ENCODE results near the gene RITA1.
A peak's percentile ranks its signal among the peaks of the same experiment; 100 is the strongest.
"Not testable (repeated sequence)": the region's sequence is repeated elsewhere in the genome, so short reads cannot be mapped to it uniquely, and the experiment has no call there.

Gene RITA1, protein sequence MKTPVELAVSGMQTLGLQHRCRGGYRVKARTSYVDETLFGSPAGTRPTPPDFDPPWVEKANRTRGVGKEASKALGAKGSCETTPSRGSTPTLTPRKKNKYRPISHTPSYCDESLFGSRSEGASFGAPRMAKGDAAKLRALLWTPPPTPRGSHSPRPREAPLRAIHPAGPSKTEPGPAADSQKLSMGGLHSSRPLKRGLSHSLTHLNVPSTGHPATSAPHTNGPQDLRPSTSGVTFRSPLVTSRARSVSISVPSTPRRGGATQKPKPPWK

DNA sequence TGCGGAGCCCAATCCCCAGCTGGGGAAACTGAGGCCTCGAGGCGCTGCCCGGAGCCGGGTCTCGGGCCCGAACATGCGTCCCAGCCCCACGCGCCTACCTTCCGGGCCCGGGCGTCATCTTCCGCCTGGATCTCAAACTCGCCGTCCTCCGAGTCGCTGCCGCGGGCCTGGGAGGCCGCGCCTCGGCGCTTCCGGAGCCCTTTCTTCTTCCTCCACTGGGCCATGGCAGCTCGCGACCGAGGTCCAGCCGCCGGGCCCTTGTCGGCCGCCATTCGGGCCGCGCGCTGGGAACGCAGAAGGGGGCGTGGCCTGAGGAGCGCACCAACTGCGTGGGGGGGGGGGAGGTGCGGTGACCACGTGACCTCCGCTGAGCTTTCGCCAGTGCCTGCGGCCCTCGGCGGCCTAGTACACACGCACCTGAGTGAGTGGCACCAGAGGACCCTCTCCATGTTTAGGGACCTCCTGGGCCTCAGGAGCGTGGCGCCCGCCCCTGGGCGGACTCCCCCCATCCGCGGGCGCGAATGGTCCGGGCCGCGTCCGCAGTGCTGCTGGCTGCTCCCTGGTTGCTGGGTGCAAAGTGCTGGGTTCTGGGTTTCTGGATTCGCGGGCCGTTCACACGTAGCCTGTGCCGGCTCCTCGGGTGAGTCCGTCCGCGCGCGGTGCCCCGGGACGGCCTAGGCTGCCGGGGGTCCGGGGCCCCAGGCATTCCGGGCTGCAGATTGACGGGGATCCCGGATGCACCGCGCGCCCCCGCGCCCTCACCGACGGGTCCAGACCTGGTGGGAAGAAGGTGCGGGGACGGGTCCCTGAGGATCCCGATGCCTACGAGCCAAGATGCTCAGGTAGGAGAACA lies at the start of gene RITA1, which contains the start of gene DDX54:
TSS of gene RITA1 (plus strand) at position 542 of the 853 bp plus-strand sequence. CDS start 1,026 bp downstream, outside the sequence.
TSS of gene DDX54 (minus strand) at position 299 of the 853 bp plus-strand sequence. CDS start at position 272, 27 bp downstream.
- peak; percentile 83 for DNase-seq

DNA sequence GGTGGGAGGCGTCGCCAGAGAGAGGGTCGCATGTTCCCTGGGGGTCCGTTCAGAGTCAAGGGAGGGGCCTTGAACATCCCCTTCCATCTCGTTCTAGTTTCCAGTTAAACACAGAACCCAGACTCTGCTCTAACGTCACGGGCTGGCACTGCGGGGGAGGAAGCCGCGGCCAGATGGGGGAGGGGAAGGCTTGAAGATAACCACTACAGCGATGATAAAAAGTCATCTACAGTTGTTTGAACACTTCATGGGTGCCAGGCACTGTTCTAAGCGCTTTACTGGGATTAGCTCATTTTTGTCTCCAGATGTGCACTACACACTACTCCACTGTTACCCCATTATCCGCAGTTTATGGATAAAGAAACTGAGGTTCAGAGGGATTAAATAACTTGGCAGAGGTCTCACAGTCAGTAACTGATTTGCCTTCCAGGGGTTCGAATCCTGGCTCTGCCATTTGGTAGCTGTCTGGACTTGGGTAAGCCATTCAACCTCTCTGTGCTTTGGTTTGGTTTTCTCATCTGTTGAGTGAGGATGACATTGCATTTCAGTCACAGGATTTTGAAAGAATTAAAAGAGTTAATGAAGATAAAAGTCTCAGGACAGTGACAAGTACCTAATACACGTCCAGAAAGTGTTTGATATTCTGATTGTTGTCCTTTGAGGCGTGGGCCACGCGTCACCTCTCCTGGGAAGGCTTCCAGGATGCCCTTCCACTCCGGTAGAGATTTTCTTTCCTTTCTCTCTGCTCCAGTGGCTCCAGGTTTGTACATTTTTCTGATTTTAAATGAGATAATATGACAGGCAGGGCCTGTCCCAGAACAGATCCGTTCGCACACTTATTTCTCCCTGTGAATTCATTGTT lies 49.2 kb upstream of the RITA1 start:
- DNase-seq: no peak

DNA sequence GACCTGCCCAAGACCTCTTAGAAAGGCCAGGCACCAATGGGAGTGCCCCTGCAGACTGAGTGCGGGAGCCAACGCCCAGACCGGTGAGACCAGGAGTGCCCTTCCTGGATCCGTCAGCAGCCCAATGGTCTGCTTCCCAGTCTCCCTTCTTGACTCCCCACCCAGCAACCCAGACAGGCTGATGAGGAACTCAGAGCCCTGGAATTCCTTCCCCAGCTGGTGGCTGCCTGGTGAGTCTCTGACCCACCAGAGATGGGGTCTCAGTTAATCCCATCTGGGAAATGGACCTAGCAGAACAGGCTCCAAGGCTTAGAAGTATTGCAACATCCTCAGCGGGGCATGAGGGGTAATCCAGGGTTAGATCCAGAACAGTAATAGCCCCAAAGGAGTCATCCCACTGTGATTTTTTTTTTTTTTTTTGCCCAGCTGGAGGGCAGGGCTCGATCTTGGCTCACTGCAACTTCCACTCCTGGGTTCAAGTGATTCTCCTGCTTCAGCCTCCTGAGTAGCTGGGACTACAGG lies 48.5 kb upstream of the RITA1 start:
- no peak for DNase-seq

DNA sequence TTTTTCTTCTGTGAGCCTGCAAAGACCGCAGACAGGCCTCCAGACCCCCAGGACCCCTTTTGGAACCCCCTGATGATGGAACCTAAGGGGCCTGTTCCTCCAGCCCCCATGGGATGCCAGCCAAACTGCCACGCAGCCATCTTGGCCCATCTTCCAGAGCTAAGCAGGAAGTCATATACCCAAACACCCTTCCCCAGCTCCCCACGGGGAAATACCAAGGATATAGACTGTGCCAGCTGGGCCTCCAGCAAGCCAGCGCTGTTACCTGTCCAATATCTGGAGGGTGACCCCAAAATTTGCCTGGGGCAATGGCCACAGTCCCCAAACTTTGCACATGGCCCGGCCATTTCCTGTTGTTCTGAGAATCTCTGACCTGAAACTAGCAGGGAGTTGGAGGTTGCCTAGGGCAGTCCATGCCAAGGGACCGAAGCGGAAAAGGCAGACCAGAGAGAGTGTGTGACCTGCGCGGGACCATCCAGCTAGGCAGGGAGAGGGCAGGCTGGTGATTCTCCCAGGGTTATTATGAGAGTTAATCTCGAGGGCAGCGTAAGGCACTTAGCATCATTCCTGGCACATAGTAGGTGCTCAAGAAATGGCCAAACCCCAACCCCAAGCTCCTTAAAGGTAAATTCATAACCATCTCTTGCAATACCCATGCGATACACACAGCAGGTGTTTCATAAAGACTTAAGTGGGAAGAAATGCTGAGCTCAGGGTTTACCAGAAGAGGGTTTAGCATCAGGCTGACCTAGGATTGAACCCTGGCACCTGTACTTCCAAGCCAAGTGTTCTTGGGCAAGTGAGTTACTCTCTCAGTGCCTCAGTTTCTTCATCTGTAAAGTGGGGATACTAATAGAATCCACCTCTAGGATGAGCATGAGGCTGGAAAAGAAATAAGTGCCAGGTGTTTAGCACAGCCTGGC lies 47.4 kb upstream of the RITA1 start:
- DNase-seq: no peak

DNA sequence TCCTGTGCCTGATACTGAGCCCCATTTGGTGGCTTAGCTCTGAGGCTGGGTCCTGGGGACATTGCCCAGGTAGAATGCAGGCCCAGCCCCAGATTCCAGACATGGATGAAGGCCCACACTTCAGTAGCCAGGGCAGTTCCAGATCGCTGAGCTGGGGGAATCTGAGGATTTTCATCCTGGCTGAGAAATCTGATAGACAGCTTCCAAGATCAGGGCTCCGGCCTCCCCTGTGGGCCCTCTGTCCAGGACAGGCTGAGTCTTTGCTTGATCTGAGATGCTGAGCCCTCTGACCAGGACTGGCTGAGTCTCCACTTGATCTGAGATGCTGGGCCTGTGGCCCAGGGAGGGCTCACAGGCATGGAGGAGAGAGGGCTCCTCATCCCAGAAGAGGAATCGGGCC lies 46.7 kb upstream of the RITA1 start:
- no peak for DNase-seq

DNA sequence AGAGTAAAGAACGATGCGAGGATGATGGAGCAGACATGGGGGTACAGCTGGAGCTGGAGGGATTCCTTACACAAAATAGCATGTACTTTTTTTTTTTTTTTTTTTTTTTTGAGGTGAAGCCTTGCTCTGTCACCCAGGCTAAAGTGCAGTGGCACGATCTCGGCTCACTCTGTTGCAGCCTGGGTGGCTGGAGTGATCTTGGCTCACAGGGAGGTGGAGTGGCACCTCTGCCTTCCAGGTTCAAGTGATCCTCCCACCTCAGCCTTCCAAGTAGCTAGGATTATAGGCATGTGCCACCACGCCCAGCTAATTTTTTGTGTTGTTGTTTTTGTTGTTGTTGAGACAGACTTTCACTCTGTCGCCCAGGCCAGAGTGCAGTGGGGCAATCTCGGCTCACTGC lies 44.8 kb upstream of the RITA1 start:
- no peak for DNase-seq

DNA sequence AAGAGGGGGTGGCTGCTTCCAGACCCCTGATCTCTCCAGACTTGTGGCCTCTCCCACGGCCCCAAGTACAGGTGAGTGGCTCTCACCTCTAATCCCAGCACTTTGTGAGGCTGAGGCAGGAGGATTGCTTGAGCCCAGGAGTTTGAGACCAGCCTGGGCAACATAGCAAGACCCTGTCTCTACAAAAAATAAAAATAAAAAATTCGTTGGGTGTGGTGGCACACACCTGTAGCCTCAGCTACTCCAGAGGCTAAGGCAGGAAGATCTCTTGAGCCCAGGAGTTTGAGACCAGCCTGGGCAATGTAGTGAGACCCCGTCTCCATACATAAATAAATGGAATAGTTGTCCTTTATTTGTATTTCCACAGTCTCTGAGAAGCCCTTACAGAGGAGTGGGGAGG lies 43.8 kb upstream of the RITA1 start:
- DNase-seq: not testable (repeated sequence)

DNA sequence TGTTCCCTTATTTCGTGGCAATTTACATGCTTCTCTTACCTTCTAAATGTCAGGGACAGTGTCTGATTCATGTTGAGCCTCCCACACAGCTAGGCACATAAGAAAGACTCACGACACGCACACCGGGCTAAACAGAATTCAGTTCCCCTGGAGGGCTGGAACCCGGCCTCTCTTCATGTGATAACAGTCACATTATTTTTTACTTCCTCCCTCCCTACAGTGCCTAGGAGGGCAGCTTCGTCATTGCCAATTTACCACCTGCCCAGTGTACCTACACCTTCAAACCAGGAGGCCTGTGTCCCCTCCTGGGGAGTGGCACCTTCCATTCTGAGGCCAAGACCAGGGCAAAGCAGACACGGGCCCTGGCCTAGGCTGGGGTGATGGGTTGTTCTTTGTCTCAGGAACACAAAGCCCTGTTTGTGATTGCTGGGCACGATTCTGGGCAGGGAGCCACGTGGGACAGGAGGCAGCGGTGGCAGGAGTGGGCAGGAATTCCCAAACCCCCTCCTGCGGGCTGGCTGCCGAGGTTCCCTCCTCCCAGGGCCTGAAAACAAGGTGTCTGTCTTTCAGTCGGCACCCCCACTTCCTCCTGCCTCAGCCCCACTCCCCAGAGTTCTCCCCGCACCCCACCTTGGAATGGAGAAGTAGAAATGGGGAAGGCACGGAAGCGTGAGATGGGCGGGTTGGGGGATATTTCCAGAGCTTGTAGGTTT lies 43.2 kb upstream of the RITA1 start:
- DNase-seq: no peak

DNA sequence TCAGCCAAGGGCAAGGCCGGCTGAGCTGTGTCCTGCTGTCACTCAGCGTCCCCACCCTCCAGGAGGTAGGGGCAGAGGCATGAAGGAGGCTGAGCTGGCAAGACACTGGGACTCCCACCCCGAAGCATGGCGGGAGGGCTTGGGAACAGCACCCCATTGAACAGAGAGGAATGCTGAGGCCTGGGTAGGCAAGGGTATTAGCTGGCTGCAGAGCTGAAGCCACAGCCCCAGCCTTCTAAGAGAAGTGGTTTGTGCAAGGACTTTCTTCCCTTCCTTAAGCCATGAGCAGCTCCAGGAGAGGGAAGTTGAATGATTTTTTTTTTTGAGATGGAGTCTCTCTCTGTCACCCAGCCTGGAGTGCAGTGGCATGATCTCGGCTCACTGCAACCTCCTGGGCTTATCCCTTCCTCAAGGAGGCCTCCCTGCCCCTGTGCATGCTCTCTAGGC lies 42.6 kb upstream of the RITA1 start:
- no peak for DNase-seq

DNA sequence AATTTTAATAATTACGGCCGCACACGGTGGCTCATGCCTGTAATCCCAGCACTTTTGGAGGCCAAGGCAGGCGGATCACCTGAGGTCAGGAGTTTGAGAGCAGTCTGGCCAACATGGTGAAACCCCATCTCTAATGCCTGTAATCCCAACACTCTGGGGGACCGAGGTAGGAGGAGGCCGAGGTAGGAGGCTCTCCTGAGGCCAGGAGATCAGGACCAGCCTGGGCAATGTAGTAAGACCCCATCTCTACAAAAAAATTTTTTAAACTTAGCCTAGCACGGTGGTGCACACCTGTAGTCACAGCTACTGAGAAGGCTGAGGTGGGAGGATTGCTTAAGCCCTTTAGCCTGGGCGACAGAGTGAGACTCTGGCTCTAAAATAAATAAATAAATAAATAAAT lies 41.6 kb upstream of the RITA1 start:
- no peak for DNase-seq

DNA sequence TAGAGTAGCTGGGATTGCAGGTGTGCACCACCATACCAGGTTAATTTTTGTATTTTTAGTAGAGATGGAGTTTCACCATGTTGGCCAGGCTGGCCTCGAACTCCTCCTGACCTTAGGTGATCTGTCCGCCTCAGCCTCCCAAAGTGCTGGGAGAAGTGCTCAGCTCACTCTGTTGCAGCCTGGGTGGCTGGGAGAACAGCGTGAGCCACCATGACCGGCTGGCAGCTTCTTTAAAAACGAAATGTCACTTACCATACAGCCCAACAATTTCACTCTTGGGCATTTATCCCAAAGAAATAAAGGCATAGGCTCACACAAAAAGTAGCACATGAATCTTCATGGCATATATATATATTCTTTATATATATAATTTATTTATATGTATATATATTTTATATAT lies 40.7 kb upstream of the RITA1 start:
- no peak for DNase-seq

DNA sequence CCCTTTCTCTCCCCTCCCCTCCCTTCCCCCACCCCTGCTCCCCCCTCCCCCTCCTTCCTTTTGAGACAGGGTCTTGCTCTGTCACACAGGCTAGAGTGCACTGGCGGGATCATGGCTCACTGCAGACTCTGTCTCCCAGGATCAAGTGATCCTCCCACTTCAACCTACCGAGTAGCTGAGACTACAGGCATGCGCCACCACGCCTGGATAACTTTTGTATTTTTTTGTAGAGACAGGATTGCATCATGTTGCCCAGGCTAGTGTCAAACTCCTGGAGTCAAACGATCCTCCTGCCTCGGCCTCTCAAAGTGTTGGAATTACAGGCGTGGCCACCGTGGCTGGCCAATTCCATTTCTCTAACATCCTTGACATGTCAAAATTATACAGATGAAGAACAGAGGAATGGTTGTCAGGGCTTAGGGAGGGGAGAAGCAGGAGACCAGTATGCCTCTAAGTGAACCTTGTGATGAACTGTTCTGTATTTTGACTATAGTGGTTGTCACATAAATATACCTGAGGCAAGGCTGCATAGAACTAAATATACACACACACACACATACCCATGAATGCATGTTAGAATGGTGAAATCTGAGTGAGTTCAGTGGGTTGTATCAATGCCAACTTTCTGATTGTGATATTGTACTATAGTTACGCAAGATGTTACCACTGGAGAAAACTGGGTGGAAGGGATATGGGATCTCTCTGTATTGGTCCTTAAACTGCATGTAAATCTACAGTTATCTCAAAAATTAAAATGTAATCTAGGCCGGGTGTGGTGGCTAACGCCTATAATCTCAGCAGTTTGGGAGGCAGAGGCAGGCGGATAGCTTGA lies 39.6 kb upstream of the RITA1 start:
- no peak for DNase-seq

DNA sequence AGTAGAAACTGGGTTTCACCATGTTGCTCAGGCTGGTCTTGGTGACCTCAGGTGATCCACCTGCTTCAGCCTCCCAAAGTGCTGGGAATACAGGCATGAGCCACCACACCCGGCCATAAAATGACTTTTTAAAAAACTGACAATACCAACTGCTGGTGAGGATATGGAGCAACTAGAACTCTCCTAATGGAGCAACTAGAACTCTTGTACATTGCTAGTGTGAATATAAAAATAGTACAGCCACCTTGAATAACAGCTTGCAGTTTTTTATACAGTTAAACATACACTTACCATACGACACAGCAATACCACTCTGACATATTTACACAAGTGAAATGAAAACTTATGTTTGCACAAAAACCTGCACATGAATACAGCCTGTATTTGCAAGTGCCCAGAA lies 38.5 kb upstream of the RITA1 start:
- DNase-seq: no peak

DNA sequence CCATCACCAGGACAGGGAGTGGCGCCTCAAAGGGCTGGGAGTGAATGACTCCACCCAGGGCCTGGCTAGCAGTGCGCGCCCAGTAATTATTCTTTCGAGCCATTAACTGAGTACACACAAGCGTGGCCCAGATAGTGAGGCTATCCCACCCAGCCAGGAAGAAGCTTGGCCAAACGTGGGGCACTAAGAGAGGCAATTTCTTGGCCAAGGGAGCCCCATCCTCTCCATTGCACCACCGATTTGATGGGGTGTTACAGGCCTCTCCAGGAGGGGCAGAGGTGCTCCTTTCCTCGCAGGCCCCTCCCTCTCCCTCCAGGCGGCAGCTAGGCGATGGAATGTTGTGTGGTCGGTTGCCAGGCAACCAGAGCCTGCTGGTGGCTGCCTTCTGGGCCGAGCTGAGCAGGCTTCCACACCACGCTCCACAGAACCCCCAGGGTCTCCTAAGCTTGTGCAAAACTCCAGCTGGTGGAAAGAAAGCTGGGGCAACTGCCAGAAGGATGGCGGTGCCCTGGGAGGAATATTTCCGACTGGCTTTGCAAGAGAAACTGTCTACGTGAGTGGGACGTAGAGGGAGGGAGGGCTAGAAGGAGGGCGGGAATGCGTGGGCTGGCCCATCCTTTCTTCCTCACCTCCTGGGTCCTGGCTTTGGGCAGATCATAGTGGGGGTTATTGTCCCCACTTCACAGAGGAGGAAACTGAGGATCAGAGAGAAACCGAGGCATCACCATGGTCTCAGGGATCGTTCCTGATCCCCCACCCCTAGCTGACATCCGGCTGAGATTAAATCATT lies 36.0 kb upstream of the RITA1 start, which contains the start of gene CFAP73:
TSS of gene CFAP73 (plus strand) at position 364 of the 790 bp plus-strand sequence. CDS start at position 498, 134 bp downstream.
- DNase-seq: peak; percentile 62

DNA sequence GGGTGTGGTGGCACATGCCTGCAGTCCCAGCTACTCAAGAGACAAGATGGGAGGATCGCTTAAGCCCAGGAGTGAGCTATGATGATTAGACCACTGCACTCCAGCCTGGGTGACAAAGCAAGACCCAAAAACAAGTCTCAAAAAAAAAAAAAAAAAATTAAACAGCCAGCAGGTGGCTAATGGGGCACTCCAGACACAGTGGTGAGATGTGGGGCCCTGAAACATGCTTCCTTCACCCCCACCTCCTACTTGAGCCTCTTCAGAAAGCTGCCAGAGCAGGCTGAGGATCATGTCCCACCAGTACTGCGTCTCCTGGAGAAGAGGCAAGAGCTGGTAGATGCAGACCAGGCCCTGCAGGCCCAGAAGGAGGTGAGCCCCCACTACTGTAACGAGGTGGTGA lies 33.9 kb upstream of the RITA1 start:
- no peak for DNase-seq

DNA sequence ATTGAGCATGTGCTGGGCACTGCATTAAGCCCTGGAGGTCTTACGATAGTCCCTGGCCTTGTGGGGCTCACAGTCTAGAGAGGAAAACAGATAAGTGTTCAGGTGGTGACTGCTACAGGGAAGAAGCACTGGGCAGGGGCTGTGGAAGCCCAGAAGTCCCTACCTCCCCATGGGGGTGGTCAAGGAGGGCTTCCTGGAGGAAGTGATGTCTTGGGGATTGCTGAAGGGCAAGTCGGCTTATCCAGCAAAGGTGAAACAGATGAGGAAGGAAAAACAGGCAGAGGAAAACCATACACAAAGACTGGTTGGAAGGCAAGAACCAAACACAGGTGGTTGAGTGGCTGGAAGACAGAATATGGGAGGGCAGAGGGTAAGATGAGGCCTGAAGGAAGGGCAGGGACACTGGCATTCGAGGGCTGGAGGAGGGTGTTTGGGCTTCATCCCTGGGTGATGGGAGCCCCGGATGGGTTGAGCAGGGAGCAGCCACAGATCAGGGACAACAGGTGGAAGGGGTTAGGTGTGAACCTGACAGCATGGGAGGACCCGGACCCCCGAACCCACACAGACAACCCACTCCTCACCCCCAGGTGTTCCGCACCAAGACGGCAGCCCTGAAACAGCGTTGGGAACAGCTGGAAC lies 33.2 kb upstream of the RITA1 start:
- no peak for DNase-seq

DNA sequence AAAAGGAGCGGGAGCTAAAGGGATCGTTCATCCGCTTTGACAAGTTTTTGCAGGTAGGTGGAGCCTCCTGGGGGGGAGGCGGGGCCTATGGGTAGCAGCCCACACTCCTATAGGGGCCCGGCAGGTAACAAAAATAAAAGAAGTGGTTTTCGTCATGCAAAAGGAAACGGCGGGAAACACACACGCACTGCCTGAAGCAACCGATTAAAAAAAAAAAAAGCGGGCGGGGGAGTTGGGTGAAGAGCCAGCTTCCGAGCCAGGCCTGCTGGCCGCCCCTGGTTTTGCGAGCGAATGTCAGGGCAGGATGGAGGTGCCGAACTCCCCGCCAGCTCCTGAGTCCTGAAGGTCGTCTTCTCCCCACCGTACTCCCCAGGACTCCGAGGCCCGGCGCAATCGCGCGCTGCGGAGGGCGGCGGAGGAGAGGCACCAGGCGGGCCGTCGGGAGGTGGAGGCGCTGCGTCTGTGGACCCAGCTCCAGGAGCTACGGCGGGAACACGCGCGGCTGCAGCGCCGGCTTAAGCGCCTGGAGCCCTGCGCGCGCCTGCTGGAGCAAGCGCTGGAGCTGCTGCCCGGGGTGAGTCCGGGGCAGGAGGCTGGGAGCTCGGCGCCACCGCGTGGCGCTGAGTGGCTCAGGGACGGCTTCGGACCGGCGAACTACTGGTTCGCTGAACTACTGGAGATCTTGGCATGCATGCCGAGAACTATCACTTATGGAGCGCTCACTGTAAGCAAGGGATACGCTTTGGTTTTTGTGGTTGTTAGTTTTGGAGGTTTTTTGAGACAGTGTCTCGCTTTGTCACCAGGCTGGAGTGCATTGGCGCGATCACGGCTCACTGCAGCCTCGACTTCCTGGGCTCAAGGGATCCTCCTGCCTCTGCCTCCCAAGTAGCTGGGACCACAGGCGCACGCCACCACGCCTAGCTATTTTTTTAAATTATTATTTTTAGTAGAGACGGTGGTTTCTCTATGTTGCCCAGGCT lies 32.4 kb upstream of the RITA1 start:
- DNase-seq: peak; percentile 75

Data from DMS79 treated with DMSO at 0.1 percent for 48 hours (cell line).